T1000 (cell line): ENCODE results near the gene TMPRSS13.

Experiments used
- DNase-seq: peaks from one replicate; lab custom pipeline; 2025; ENCODE audit warnings: mixed read lengths; lab: John Stamatoyannopoulos, UW

Gene TMPRSS13

DNA sequence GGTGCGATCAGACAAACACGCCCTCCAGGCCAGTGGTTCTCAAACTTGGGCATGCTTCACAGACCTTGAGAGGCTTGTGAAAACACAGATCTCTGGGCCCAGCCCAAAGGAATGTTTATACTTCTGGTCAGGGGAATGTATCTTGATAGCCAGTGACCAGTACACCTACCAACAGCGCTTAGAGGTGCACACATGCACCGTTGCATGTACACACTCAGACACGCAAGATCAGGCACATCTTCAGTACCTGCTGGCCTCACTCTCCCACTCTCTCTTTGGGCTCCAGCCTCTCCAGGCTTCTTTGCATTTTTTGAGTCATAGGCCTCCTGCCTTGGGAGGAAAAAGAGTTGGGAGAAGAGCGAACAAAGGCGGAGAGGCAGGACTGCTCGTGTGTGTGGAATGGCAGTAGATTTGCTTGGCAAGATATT lies 41.0 kb downstream of the TMPRSS13 start:
- DNase-seq: no peak

DNA sequence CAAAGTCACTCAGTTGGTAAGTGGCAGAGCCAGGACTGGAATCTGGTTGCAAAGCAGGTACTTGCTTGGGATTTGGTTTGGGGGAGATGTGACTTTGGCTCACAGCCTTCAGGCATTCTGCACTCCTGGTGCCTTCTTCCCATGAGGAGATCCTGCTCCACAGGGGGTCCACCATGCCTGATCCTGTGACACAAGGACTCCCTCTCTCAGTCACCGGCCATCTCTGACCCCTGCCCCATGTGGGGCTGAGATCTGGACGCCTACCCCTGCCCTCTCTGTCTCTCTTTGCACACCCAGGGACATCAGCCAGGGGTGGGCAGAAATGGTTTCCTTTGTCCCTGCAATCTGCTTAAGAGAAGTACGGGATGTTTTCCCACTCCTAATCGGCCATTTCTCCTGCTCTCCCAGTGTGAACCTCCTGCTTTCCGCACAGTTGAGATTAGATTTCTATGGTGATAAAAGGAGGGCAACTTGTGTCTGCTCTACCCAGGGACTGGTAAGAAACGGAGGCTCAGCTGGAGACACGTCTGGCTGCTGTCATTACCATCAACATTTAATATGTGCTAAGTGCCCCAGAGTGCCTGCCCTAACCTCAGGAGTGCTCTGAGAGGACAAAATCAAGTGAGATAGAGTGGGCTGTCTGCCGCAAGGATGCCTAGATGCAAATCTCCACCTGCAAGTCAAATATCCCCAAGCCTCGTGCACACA lies 41.6 kb downstream of the TMPRSS13 start:
- no peak for DNase-seq

DNA sequence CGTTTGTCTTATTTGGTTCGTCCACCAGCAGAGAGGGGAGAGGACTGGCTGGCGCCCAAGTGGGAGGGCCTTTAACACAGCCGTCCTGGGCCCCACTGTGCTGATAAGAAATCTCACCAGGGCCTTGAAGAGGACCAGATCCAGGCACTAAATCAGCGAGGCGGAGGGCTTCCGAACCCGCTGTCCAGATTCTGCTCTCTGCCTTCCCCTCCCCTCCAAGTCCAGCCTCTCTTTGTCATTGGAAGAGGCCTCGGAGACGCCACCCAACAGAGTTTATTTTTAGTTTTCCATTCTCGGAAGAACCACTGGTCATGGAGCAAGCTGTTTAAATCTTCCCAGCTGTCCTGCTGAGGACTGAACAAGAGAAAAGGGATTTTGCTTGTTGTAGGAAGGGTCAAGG lies 43.4 kb downstream of the TMPRSS13 start:
- DNase-seq: no peak

DNA sequence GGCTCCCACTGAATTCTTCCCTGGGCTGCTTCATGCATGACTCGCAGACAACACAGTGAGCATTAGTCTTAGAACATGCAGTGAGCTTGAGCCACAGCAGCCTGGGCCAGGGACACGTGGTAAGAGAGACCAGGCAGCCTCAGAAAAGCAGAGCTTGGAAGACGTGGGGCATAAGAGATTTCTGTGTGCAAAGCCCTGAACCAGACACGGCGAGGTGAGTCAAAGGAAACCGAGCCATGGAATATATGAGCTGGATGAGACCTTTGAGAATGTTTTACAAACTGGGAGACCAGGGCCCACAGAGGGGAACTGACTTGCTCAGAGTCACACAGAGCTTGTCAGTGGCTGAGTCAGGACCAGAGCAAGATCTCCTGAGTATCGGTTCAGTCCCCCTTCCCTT lies 44.2 kb downstream of the TMPRSS13 start:
- no peak for DNase-seq

DNA sequence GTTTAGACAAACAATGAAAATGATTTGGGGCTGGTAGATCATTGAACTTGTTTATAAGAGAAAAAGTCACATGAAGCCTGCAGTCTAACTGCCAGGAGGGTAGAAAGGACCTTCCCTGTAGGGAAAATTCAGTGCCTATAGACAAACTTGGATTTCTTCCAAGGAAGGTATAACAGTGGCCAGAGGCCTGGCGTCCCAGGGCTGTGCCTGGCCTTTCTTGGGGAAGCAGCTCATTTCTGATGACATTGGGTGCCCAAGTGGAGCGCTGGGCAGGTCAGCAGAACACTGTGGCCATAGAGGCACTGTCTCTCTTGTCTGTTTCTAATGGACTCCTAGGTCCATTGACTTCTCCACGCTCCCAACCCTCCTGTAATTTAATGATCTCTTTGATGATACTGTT lies 46.1 kb downstream of the TMPRSS13 start:
- no peak for DNase-seq

DNA sequence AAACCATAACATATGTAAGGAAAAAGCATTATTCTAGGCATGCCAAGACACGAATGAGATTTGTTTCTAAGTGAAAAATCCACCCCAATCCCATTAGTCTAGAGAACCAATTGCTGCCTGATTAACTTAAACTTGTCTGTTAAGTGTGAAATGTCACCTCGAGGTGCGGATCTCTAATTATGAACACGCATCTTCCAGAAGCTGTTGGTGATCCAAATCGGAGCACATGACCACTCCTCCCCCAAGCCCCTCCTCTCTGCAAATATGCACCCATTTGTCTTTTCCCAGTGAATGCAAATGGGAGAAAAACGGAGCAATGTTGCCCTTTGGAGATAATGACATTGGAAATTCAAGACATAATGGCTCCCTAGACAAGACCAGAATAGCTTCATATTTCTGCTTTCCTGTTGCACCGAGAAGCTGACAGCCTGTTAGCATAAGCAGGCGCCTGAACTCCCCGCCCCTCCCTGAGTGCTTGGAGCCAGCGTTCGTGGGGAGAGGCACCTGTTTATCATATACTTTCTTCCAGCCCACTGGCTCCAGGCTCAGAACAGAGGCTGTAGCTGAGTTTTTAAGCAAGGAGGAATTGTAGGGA lies 46.8 kb downstream of the TMPRSS13 start:
- DNase-seq: no peak

DNA sequence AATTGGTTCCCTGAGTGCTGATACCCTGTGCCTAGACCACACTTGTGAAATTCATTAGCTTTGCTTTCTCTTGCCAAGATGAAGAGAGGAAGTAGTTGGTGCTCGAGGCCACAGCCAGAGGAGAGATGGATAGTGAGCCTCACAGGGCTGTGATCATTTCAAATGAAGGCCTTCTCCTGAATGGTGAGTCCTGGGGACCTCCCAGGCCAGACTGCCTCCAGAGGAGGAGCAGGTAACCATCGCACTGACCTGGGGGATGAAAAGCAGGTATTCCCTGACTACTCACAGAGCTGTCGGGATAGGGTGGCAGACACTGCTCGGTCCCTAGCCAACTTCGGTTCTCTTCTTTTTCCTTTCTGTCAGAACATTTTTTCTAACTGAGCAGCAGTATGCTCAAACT lies 48.0 kb downstream of the TMPRSS13 start:
- no peak for DNase-seq

DNA sequence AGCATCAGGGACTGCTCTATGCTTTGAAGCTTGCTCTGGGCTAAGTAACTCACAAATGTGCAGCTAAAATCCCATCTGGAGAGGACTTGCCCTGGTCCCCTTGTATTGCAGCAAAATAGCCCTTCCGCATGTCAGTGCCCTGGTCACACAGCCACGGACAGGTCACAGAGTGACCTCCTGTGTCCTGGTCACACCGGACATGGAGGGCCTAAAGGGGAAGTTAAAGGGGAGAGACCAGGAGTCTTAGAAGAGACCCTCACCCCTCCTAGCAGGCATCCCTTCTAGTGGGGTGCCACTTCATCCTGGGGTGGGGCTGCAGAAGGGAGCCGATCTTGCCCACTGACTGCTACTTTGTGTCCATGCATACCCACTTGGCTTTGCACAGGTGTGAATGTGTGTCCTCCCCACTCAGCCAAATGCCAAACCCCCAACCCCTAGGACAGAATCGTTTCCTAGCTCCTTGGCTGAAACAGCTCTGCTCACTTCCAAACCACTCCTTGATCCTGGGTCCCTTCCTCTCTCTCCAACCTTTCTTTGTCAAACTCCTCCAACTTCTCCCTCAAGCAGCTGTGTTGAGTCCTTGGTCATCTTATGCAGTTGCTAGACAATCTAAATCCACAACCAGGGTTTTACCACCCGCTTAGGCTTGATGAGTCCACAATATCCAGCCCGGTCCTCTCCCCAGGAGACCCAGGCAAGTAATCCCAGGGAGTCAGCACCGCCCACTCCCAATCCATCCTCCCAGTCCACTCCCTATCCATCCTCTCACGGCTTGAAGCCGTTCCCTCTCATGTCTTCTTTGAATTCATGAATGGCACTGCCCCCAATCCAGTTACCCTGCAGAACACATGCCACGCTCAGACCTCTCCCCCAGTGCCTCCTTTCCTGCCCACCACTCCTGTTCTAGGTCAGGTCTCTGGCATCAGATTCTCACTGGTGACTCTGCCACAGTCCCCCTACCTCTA lies 49.4 kb downstream of the TMPRSS13 start:
- no peak for DNase-seq

DNA sequence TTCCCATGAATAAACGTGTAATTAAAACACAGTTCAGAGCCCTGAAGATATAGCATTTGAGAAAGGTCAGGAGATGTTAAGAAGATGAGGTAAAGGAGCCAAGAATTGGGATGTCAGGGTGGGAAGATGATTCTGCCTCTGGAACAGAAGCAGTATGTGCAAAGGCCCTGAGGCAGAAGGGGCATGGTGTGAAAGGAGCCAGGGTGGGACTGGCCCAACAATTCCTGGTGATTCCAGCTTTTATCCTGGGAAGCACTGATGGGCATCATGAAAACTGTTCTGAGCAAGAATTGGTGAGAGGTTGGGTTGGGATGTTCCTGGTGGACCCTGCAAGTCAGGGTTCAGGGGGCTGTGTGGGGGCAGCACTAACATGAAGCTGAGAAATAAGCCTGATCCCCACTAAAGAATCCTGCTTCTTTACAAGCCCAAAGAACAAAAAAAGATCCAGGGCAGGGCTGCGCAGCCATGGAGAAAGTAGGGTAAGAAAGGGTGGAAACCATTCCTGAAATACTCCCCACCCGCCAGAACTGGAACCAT lies 50.2 kb downstream of the TMPRSS13 start:
- DNase-seq: no peak

DNA sequence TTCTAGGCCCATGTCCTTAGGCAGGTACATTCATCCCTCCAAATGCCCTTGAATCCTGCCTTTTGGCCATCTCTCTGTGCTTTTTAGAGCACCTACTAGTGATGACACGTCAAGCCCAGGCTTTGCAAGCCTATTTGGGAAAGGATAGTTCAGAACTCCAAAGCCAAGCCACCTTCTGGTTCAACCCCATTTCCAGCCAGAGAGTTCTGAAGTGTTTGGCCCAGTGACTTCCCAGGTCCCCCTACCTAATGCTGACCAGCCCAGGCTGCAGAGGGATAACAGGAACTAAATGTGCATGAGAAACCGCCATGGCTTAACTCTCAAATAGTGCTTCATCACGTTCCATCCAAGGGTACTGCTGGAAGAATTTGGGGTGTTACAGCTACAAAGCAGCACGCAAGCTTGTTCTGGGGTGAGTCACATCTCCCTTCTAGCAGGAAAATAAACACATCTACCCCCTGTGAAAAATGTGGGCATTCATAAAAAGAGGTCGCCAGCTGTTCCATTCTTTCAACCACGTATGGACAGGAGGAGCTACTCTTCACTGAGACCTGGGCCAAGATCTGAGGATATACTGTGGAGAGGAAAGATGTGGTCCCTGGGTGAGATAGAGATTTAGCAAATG lies 50.8 kb downstream of the TMPRSS13 start:
- DNase-seq: no peak

DNA sequence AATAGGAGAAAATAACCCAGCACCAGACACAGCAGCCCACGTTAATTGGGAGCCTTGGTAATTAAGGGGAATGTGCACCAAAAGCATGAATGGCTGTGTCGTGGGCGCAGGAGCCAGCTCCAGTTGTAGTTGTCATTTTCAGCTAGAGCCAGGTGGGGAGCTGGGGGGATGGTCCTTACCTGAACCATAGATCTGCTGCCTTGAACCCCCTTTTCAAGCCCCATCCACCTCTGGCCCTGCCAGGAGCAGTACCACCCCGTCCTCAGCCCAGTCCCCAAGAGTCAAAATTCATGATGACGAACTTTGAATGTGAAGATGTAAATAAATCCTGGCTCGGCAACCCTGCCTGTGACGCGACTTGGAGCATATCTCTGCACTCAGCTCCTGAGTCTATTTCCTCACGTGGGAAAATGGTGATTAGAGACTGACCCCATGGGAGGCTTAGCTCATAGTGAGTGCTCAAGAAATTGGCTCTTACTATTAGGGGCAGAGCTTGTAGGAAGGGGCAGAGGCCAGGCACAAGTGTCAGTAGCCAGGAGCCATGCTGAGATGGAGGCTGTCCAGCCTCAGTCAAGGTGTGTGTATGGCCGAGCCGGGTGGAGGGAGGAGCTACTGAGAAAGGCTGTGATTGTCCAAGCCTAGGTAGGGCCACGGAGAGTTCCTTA lies 52.0 kb downstream of the TMPRSS13 start:
- DNase-seq: no peak

DNA sequence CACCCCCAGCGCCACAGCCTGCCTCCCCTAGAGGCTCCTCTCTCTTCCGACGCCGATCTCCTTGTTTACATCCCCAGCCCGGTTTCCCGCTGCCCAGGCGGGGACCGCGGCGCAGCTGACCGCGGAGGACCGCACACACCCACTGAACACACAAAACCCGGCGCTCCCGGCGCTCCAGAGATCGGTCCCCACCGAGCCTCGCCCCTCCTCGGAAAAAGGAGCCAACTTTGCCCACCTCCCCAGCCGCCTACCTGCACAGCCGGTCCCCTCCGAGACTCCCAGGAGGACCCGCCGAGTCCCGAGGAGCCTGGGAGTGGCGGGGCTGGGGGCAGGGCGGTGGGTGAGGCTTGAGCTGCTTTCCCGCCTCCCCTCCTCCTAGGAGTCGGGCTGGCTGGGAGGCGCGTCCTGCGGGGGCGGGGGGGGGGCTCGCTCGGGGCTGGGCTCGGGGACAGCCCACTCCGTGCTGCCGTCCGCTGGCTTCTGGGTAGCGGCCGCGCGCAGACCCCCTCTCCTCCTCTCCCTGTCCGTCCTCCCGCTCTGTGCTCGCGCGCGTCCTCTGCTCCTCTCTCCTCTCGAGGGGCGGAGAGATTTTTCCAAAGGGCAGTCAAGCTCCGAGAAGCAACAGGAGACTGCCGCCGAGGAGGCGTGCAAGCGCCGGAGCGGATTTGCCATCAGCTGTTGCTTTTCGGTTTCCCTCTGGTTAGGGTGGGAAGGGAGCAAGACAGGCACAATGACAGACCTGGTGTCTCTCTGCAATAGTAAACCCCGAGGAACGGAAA lies 52.7 kb downstream of the TMPRSS13 start, which contains the start of gene FXYD6:
FXYD6 (minus strand) TSS at position 318 of the 779 bp plus-strand sequence. CDS start 33,882 bp downstream, outside the sequence.
- no peak for DNase-seq

DNA sequence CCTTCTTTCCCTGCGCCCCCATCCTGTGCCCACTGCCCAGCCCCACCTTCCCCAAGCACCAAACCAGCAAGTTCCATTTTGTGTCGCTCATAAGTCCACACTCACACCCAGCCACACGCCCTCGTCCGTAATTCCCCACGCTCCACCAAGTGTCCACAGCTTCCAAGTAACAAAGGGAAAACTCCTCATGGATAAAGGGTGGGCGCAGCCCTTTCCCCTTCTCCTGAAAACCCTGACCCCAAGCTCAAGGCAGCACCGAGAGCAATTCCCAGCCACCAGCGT lies 53.2 kb downstream of the TMPRSS13 start:
- DNase-seq: no peak

DNA sequence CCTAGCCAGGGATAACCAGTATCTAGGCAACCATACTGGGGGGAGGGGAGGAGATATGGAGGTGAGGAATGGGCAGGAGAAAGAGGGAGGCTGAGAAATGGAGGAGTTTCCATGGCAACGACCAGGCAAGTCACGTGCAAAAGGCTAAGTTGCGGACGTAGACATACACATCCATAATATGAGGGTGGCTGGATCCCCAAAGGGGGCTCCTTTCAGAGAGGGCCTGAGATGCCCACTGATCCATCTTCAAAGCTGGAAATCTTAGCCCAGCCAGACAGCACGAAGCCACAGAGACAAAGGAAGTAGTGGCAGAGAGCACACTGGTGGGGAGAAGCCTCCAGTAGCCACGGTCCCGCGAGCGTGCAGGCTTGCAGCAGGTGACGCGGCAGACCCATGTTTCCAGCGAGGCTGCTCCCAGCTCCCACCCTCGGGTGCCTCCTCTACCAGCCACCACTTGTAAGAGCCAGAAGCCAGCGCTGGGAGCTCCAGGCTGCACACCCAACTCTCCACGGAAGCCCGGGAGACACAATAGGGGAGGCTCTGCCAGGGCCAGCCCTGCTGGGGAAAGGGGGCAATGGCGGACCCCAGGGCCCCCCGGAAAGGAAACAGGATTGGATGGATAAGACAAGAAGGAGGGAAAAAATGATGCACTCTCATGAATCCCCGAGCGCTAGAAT lies 53.7 kb downstream of the TMPRSS13 start:
- DNase-seq: no peak

DNA sequence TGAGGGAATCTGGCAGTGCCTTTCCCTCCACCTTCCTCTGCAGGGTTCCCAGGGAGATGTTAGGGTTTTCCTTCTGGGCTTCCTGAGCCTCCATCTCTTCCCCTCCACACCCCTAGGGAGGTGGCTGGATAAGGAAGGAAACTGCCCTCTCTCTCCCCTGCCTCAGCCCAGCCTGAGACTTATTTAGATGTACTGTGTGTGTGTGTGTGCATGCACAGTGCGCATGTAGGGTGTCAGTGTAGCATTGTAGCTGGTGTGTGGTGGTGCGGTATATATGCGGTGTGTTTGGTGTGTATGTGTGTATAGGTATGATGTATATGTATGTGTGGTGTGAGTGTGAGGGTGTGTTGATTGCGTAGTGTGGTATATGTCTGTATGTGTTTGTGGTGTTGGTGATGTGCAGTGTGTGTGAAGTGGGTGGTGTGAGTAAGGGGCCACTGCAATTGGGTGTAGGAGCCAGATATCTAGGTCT lies 54.3 kb downstream of the TMPRSS13 start:
- DNase-seq: no peak

DNA sequence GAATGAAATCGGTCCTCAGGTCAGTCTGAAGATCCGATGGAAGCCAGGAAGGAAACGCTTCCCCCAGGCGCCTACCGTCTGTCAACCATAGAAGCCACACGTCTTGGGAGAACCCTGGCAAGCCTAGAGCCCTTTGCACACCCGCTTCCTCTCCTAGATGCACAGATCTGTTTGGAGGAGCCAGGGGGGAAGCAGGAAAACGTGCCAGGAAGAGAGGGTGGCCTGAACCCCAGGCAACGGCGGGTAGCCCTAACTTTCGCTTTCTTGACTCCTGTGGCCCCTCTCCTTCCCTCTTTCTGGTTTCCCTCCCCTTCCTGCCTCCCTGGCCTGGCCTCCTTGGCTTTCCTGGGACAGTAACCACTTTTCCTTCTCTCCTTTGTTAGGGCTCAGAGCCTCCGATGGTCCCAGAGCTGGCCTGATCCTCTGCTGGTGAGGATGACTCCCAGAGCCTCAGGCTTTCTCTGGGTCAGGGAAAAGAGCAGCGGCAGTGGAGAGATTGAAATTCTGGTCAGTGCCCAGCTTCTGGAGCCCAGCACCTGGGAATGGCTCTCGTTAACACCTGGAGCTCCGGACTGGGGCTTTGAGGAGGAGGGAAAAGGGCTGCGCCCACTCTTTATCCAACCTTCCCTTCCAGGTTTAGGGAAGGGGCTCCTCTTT lies 54.8 kb downstream of the TMPRSS13 start:
- no peak for DNase-seq

DNA sequence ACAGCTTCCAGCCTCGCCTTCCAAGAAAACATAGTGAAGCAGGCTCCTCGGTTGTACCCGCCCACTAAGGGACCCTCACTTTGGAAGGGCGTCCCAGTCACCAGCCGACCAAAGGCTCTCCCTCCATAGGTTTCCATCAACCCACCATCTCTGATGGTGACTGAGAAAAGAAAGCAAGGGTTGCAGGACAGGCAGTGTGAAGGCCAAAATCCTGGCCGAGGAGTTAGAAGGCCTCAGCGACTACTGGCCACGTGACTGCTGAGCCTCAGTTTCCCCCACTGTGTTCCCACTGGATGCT lies 55.4 kb downstream of the TMPRSS13 start:
- DNase-seq: no peak

DNA sequence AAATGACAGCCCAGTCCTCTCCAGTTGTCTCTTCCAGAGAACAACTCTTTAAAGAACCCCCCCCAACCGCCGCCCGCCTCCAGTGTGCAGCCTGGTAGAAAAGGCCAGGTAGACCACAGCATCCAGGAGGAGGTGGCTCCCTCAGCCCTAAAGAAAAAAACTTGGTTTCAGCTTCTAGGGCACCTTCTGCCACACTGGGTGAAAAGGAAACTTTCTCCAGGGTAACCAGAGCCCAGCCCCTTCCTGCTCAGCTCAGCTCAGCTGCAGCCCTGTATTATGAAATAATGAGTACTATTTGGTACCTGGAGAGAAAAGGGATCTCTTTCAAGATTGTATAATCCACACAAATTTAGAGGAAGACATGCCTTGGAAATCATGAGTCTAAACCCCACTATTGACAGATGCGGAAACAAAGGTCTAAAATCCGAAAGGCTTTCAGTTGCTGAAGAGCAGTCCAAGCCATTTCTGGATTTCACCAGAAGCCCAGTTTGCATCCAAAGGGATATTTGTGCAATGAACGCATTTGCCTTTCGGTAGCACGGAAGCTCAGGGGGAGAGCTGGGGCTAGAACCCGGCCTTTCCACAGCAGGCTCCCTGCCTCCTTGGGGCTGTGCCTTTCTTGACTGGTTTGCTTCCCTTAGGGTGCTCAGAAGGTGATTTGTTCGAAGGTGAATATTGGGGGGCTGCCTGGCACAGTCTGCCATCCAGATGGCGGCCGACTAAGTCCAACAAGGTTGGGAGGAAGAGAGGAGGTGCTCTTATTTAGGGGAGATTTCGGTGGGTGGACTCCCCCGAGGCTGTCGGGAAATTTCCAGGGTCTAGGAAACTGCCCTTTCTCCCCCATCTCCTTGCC lies 56.0 kb downstream of the TMPRSS13 start:
- no peak for DNase-seq
